Activated CD4-positive, alpha-beta T cell treated with anti-CD3 and anti-CD28 coated beads, Interleukin-2, Interleukin-4, amounts not matched to agents 100 ng/mL and 50 ng/mL, durations not matched to agents 16 hours and 8 hours (primary cell): ENCODE data around the gene SCN1B.
"Not testable (repeated sequence)": the region's sequence is repeated elsewhere in the genome, so short reads cannot be mapped to it uniquely, and the experiment has no call there.

Experiments used
- DNase-seq: peaks from one replicate; pipeline ENCODE4 v3.0.0-alpha.2; 2020; ENCODE audit warnings: low spot score

Gene SCN1B

GRCh38 chr19:35037716-35038622, 7.7 kb downstream of the SCN1B start:
- DNase-seq, result no peak

GRCh38 chr19:35038623-35039512, 8.6 kb downstream of the SCN1B start:
- DNase-seq, result no peak

- no peak for DNase-seq
Measured at GRCh38 chr19:35039881-35040825, 9.9 kb downstream of the SCN1B start.

GRCh38 chr19:35040826-35041547, 10.7 kb downstream of the SCN1B start:
- DNase-seq, result no peak

- no peak for DNase-seq
Measured at GRCh38 chr19:35041548-35042055, 11.3 kb downstream of the SCN1B start, which contains the start of gene HPN. TSS of gene HPN (plus strand) at chr19:35041721. CDS start at chr19:35042507, 786 bp downstream.

- DNase-seq, result no peak
Measured at GRCh38 chr19:35042056-35042730, 11.9 kb downstream of the SCN1B start.

GRCh38 chr19:35042954-35043604, 12.8 kb downstream of the SCN1B start:
- DNase-seq, result no peak

GRCh38 chr19:35043906-35044305, 13.6 kb downstream of the SCN1B start:
- no peak for DNase-seq

GRCh38 chr19:35044317-35045117, 14.2 kb downstream of the SCN1B start:
- peak; percentile 50 for DNase-seq

- DNase-seq, result peak; percentile 47
Measured at GRCh38 chr19:35045667-35046300, 15.5 kb downstream of the SCN1B start.

GRCh38 chr19:35046461-35046860, 16.2 kb downstream of the SCN1B start:
- DNase-seq, result no peak

GRCh38 chr19:35048911-35049411, 18.7 kb downstream of the SCN1B start:
- DNase-seq, result no peak

GRCh38 chr19:35049456-35049855, 19.2 kb downstream of the SCN1B start:
- DNase-seq, result no peak

GRCh38 chr19:35050662-35051061, 20.4 kb downstream of the SCN1B start:
- not testable (repeated sequence) for DNase-seq

- DNase-seq, result not testable (repeated sequence)
Measured at GRCh38 chr19:35051268-35051667, 21.0 kb downstream of the SCN1B start.

- DNase-seq, result no peak
Measured at GRCh38 chr19:35051796-35052195, 21.5 kb downstream of the SCN1B start.

- DNase-seq, result no peak
Measured at GRCh38 chr19:35052599-35053190, 22.4 kb downstream of the SCN1B start.
